Measurements from ENCODE around the gene GRB10.

- TF ChIP-seq CTCF (IDR thresholded peaks at IDR 0.05) = no peak
- TF ChIP-seq POLR2A (IDR thresholded peaks at IDR 0.05) = no peak
- TF ChIP-seq POLR2AphosphoS5 (IDR thresholded peaks at IDR 0.05) = no peak
These were observed 121.2 kb downstream of the GRB10 start for GRCh38 chr7:50661345-50662040.

All from breast epithelium (tissue), 3 donors.